HepG2 (cell line): ENCODE data around the gene ABHD17B.

Source experiments
- MYC ChIP-seq: sonication (generic); formaldehyde crosslinking; IDR thresholded peaks from 2 replicates; pipeline ENCODE4 v1.9.0; 2021; ENCODE audit warnings: missing genetic modification reagents, borderline replicate concordance
- POLR2A ChIP-seq, 2 experiments: IDR thresholded peaks; 2 replicates each; pipeline ENCODE4 v1.6.1; 2011; ENCODE audit warnings: low read depth in 2 of 2, low read length in 2 of 2, mild to moderate bottlenecking in 1 of 2, moderate library complexity in 1 of 2; ENCODE audit not compliant: insufficient read depth in 1 of 2
- ZNF276 ChIP-seq: sonication (generic); formaldehyde crosslinking; IDR thresholded peaks from 2 replicates; pipeline ENCODE4 v1.4.0; 2020; ENCODE audit warnings: mild to moderate bottlenecking, low read depth, missing genetic modification reagents
- ZNF639 ChIP-seq: conservative IDR thresholded peaks from 2 replicates; pipeline ENCODE4 v1.6.1; 2018; ENCODE audit warnings: missing genetic modification reagents

- no peak for TF ChIP-seq ZNF639 (CRISPR knock-in tag)
- TF ChIP-seq MYC (CRISPR knock-in tag), result no peak
- no peak for TF ChIP-seq ZNF276 (CRISPR knock-in tag)
- no peak for TF ChIP-seq POLR2A (IDR thresholded peaks at IDR 0.05; ENCODE audit: insufficient read depth in 1 of 2, low read depth in 2 of 2, low read length in 2 of 2)
Measured at GRCh38 chr9:71857159-71857558, 53.8 kb downstream of the ABHD17B start.
